Left renal cortex interstitium (tissue), 4 donors: ENCODE results near the gene MINK1. TPM values are rescaled to one million over a fixed set of nuclear protein-coding genes. Genes with fewer than 3 reads are reported as not detected.
"Not testable (repeated sequence)": the region's sequence is repeated elsewhere in the genome, so short reads cannot be mapped to it uniquely, and the experiment has no call there.

Source experiments
- DNase-seq, 4 donors: peaks; one replicate each; pipeline ENCODE4 v3.0.0-alpha.2; 2013; ENCODE audit warnings: low read depth in 4 of 4, low spot score in 2 of 4, missing footprints in 1 of 4
- polyA plus RNA-seq, 4 donors: library from polyadenylated mRNA; unstranded; fragments of 120-200 nt; gene quantifications; one replicate each; pipeline ENCODE4 v1.2.1, GENCODE V29; 2013; ENCODE audit not compliant: insufficient read length in 4 of 4

The MINK1 gene
- polyA plus RNA-seq, 4 donors: 43.0 to 71.4 (median 57.4) TPM

GRCh38 chr17:4867535-4867934, 34.4 kb downstream of the MINK1 start:
- not testable (repeated sequence) for DNase-seq

GRCh38 chr17:4869058-4869998, 36.2 kb downstream of the MINK1 start:
- not testable (repeated sequence) for DNase-seq

GRCh38 chr17:4870855-4871254, 37.7 kb downstream of the MINK1 start:
- no peak for DNase-seq

- DNase-seq: no peak
Measured at GRCh38 chr17:4872786-4873185, 39.6 kb downstream of the MINK1 start.

DNA sequence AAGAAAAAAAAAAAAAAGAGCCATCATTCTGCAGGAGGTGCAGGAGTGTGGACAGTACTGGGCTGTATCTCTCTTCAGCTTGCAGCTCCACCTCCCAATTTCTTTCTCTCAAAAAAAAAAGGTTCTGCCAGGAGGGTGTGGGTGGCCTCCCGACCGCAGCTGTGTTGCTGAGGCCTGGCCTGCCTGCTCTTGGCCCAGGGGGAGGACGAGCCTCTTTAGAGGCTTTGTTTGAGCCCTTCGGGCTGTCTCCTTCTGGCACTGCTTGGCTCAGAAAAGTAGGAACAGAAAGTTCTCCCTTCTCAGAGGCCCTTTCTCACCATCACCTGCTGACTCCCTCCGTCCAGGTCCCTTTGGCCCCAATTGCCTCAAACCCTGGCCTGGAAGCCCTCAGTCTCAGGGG, 43.9 kb downstream of the MINK1 start:
- DNase-seq: no peak

- DNase-seq: no peak
Measured at GRCh38 chr17:4879601-4880000, 46.5 kb downstream of the MINK1 start.

DNA sequence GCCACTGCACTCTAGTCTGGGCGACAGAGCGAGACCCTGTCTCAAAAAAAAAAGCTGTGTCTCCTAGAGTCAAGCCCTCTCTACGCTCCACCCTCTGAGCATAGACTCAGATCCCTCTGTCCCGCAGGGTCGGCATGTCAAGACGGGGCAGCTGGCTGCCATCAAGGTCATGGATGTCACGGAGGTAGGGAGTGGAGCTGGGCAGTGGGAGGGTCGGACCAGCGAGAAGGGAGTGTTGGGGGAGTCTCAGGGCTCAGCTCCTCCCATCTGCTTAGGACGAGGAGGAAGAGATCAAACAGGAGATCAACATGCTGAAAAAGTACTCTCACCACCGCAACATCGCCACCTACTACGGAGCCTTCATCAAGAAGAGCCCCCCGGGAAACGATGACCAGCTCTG, 47.7 kb downstream of the MINK1 start:
- DNase-seq: no peak

- DNase-seq: no peak
Measured at GRCh38 chr17:4881761-4882555, 48.8 kb downstream of the MINK1 start.

DNA sequence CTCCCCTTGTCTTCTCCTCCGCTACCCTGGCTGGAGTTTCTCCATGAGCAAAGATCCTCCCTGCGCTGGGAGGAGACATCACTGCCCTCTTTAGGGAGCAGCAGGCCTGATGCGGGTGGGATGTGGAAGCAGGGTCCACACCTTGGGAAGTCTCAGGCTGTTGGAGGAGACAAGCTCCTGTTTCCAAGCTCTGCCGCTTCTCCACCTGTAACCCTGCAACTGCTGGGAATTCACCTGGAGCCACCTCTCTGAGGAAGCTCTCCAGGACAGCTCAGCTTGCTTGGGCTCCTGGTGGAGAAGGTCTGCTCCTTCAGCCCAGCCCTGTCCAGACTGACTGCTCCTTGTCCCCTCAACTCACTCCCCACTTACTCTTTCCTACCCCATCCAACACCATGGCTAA, 51.3 kb downstream of the MINK1 start:
- no peak for DNase-seq

- DNase-seq: no peak
Measured at GRCh38 chr17:4886830-4887229, 53.7 kb downstream of the MINK1 start.

GRCh38 chr17:4887581-4887980, 54.4 kb downstream of the MINK1 start:
- DNase-seq: no peak

DNA sequence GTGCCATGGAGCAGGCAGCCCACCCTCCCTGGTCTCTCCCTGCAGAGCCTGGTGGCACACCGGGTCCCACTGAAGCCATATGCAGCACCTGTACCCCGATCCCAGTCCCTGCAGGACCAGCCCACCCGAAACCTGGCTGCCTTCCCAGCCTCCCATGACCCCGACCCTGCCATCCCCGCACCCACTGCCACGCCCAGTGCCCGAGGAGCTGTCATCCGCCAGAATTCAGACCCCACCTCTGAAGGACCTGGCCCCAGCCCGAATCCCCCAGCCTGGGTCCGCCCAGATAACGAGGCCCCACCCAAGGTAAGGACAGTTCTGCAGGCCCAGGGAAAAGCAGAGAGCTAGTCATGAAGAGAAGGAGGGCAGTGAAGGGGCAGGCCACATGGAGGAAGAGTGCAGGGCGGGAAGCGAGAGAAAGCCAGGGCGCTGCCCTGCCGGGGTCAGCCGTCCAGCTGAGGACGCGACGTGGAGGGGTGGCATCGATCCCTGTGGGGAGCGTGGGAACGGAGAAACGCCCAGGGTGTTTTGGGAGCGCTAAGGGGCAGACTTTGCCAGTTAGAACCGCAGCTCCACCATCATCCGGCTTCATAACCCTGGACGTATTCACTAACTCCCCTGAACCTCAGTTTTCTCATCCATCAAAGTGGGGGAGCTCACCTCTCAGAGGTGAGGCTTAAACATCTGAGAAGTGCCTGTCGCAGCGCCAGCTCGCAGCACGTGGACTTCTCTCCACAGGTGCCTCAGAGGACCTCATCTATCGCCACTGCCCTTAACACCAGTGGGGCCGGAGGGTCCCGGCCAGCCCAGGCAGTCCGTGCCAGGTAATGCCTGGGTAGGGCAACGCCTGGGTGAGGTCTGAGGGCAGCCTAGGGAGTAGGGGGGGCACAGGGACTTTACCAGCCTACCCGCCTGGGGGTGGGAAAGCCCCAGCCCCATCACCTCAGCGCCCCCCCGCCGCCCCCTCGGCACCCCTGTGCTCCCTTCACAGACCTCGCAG, 58.6 kb downstream of the MINK1 start:
- no peak for DNase-seq

GRCh38 chr17:4892499-4893221, 59.5 kb downstream of the MINK1 start:
- no peak for DNase-seq

GRCh38 chr17:4893272-4893671, 60.1 kb downstream of the MINK1 start:
- DNase-seq: no peak

GRCh38 chr17:4893721-4894560, 60.8 kb downstream of the MINK1 start:
- no peak for DNase-seq

GRCh38 chr17:4895121-4895520, 62.0 kb downstream of the MINK1 start:
- no peak for DNase-seq

GRCh38 chr17:4895657-4896331, 62.7 kb downstream of the MINK1 start:
- DNase-seq: no peak
